Caco-2 (cell line): Measurements from ENCODE around the gene AFAP1L2. TPM values are rescaled to one million over a fixed set of nuclear protein-coding genes. Genes with fewer than 3 reads are reported as not detected.

Source experiments
- BruUV-seq: library from RNA; stranded (reverse); fragments of 400-500 nt; replicated peaks from 2 replicates; lab custom pipeline; 2021; lab: Mats Ljungman, UMichigan
- CTCF ChIA-PET: fragments of 300-600 bp; sonication (Branson Sonifier 250); formaldehyde crosslinking; loops from one replicate; lab custom pipeline; 2022; ENCODE audit warnings: antibody characterized with exemption; lab: Charles Lee
- POLR2A ChIA-PET: fragments of 300-600 bp; sonication (Branson Sonifier 250); formaldehyde crosslinking; loops from one replicate; lab custom pipeline; 2022; ENCODE audit warnings: antibody characterized with exemption; lab: Charles Lee
- DNase-seq, 2 experiments: peaks; one replicate each; pipeline versions ENCODE4 v3.0.0 to v3.0.0-alpha.2; 2020 to 2022
- H3K27me3 ChIP-seq: replicated peaks from 2 replicates; pipeline ENCODE4 v1.6.0; 2011; ENCODE audit warnings: low read length; ENCODE audit not compliant: control insufficient read depth, insufficient read depth
- H3K36me3 ChIP-seq: 2 replicates; pipeline ENCODE4 v1.5.1; 2011; ENCODE audit warnings: low read length; ENCODE audit not compliant: control insufficient read depth, insufficient read depth
- H3K4me1 ChIP-seq: fragments of 250-450 bp; sonication (Bioruptor Pico); 2 replicates; pipeline ENCODE4 v1.5.1; 2020; ENCODE audit warnings: mild to moderate bottlenecking
- H3K4me3 ChIP-seq: 2 replicates; pipeline ENCODE4 v1.5.1; 2011; ENCODE audit warnings: low read depth, mild to moderate bottlenecking, control low read depth, low read length
- H3K9me3 ChIP-seq: fragments of 250-450 bp; sonication (Bioruptor Pico); 2 replicates; pipeline ENCODE4 v1.5.1; 2020; ENCODE audit warnings: mild to moderate bottlenecking, moderate library complexity
- H3K27ac Mint-ChIP-seq: one replicate; pipeline ENCODE4 v1.8.0; 2022; ENCODE audit warnings: mixed read lengths; ENCODE audit not compliant: unreplicated experiment
- H3K27me3 Mint-ChIP-seq: one replicate; pipeline ENCODE4 v1.8.0; 2022; ENCODE audit warnings: mixed read lengths; ENCODE audit not compliant: insufficient read depth, unreplicated experiment
- H3K36me3 Mint-ChIP-seq: one replicate; pipeline ENCODE4 v1.8.0; 2022; ENCODE audit warnings: mild to moderate bottlenecking, mixed read lengths; ENCODE audit not compliant: insufficient read depth, unreplicated experiment
- H3K4me1 Mint-ChIP-seq: one replicate; pipeline ENCODE4 v1.8.0; 2022; ENCODE audit warnings: low read depth, mixed read lengths; ENCODE audit not compliant: unreplicated experiment
- H3K4me3 Mint-ChIP-seq: one replicate; pipeline ENCODE4 v1.8.0; 2022; ENCODE audit warnings: mild to moderate bottlenecking, moderate library complexity, mixed read lengths; ENCODE audit not compliant: unreplicated experiment
- H3K9me3 Mint-ChIP-seq: one replicate; pipeline ENCODE4 v1.8.0; 2022; ENCODE audit warnings: mixed read lengths; ENCODE audit not compliant: unreplicated experiment
- intact Hi-C: fragments of 100-400 bp; cut with micrococcal nuclease; formaldehyde crosslinking; loops from one replicate; pipeline ENCODE4 v1.10.0; 2022; ENCODE audit not compliant: unreplicated experiment
- total RNA-seq: library from RNA; stranded (reverse); gene quantifications from 2 replicates; pipeline ENCODE4 v1.2.3, GENCODE V29; 2022
- TF ChIP-seq, protein P1 (sequence below), 2 experiments: fragments of 200-600 bp in 1 of 2; IDR thresholded peaks; 1 replicate in 1 of 2; 2 replicates in 1 of 2; pipeline versions ENCODE4 v1.5.1 to v1.8.0; 2011 to 2022; ENCODE audit warnings: antibody characterized with exemption in 1 of 2, control low read depth in 1 of 2, inconsistent platforms in 1 of 2, low read depth in 1 of 2, low read length in 1 of 2, mild to moderate bottlenecking in 1 of 2, moderate library complexity in 1 of 2; ENCODE audit not compliant: insufficient read depth in 1 of 2, severe bottlenecking in 1 of 2, unreplicated experiment in 1 of 2

AFAP1L2 gene
- total RNA-seq, 1 experiment from 2014 or later, result 2.3 TPM

DNA sequence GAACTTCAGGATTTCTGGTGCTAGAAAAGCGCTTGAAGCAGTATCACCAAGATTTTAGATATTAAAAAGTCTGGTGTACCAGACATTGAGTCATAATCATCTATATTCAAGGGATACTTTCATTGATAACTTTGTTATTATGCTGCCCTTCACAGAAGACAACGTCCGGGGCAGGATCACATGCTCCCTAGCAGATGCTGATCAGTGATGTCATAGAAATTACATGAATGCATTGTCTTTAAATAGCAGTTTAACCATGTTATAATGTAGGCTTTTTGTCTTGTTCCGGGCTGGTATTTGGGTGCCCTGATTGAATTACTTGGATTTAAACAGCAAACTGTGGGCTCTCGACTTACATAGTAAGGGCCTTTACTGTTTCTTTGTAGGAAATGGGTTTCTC lies 111.2 kb downstream of the AFAP1L2 start:
- ChIA-PET CTCF (no interaction called here), POLR2A (no interaction called here)
- no TSS peak for BruUV-seq
- no peak for DNase-seq
- no peaks in the 10 kb centered on the region for H3K4me1 Mint-ChIP-seq
- no peaks in the 10 kb centered on the region for H3K4me1 ChIP-seq
- peaks cover 10% of the 10 kb centered on the region for H3K9me3 ChIP-seq
- H3K4me3 ChIP-seq, result no peak overlapping the region
- TF ChIP-seq, protein P1, sequence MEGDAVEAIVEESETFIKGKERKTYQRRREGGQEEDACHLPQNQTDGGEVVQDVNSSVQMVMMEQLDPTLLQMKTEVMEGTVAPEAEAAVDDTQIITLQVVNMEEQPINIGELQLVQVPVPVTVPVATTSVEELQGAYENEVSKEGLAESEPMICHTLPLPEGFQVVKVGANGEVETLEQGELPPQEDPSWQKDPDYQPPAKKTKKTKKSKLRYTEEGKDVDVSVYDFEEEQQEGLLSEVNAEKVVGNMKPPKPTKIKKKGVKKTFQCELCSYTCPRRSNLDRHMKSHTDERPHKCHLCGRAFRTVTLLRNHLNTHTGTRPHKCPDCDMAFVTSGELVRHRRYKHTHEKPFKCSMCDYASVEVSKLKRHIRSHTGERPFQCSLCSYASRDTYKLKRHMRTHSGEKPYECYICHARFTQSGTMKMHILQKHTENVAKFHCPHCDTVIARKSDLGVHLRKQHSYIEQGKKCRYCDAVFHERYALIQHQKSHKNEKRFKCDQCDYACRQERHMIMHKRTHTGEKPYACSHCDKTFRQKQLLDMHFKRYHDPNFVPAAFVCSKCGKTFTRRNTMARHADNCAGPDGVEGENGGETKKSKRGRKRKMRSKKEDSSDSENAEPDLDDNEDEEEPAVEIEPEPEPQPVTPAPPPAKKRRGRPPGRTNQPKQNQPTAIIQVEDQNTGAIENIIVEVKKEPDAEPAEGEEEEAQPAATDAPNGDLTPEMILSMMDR (IDR thresholded peaks at IDR 0.05; ENCODE audit: insufficient read depth in 1 of 2, low read depth in 1 of 2, low read length in 1 of 2, severe bottlenecking in 1 of 2, unreplicated experiment in 1 of 2), result no peak
- peaks cover 21% of the 10 kb centered on the region for H3K9me3 Mint-ChIP-seq
- H3K27ac Mint-ChIP-seq, result no peak overlapping the region
- H3K36me3 Mint-ChIP-seq, result no peaks in the 10 kb centered on the region
- H3K27me3 ChIP-seq, result no peaks in the 10 kb centered on the region
- no peaks in the 10 kb centered on the region for H3K36me3 ChIP-seq
- no peaks in the 10 kb centered on the region for H3K27me3 Mint-ChIP-seq
- no peak overlapping the region for H3K4me3 Mint-ChIP-seq
- intact Hi-C loops, result no loop called here

DNA sequence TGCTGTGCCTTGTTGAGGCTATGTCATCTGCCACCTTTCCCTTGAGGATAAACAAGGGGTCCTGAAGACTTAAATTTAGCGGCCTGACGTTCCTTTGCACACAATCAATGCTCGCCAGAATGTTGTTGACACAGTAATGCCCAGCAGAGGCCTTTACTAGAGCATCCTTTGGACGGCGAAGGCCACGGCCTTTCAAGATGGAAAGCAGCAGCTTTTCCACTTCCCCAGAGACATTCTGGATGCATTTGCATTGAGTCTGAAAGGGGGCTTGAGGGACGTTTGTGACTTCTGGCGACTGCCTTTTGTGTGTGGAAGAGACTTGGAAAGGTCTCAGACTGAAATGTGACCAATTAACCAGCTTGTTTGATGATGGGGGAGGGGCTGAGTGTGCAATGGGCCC lies 112.8 kb downstream of the AFAP1L2 start:
- no TSS peak for BruUV-seq
- Mint-ChIP-seq H3K4me1 (no peaks in the 10 kb centered on the region), H3K27ac (no peak overlapping the region), H3K4me3 (no peak overlapping the region), H3K9me3 (peaks cover 20% of the 10 kb centered on the region), H3K27me3 (no peaks in the 10 kb centered on the region), H3K36me3 (no peaks in the 10 kb centered on the region)
- TF ChIP-seq, protein P1 (IDR thresholded peaks at IDR 0.05; ENCODE audit: insufficient read depth in 1 of 2, low read depth in 1 of 2, low read length in 1 of 2, severe bottlenecking in 1 of 2, unreplicated experiment in 1 of 2), result no peak
- no peaks in the 10 kb centered on the region for H3K36me3 ChIP-seq
- no peak overlapping the region for H3K4me3 ChIP-seq
- peaks cover 10% of the 10 kb centered on the region for H3K9me3 ChIP-seq
- ChIA-PET CTCF (interaction anchor here (1.9 kb wide), 1 partner anchor 13 kb away, joined by 5 read pairs; no protein-coding TSS in a partner anchor), POLR2A (no interaction called here)
- no peaks in the 10 kb centered on the region for H3K27me3 ChIP-seq
- intact Hi-C loops, result no loop called here
- H3K4me1 ChIP-seq, result no peaks in the 10 kb centered on the region
- no peak for DNase-seq

DNA sequence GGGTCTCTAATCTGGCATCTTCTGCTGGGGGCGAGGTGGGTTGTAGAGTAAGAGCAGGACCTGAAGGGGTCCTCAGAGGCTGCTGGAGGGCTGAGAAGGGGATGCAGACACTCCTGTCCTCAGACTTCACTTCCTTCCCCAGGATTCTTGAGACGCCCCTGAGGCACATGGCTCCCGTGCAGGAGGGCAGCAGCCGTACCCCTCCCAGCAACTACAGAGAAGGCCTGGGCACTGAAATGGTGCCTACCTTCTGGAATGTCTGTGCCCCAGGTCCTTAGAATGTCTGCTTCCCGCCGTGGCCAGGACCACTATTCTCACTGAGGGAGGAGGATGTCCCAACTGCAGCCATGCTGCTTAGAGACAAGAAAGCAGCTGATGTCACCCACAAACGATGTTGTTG lies 113.2 kb downstream of the AFAP1L2 start:
- H3K27me3 ChIP-seq, result no peaks in the 10 kb centered on the region
- BruUV-seq, result no TSS peak
- no peaks in the 10 kb centered on the region for H3K36me3 ChIP-seq
- H3K4me1 ChIP-seq, result no peaks in the 10 kb centered on the region
- H3K4me1 Mint-ChIP-seq, result no peaks in the 10 kb centered on the region
- TF ChIP-seq, protein P1 (IDR thresholded peaks at IDR 0.05; ENCODE audit: insufficient read depth in 1 of 2, low read depth in 1 of 2, low read length in 1 of 2, severe bottlenecking in 1 of 2, unreplicated experiment in 1 of 2), result no peak
- H3K9me3 ChIP-seq, result peaks cover 10% of the 10 kb centered on the region
- H3K27me3 Mint-ChIP-seq, result no peaks in the 10 kb centered on the region
- CTCF ChIA-PET, result interaction anchor here (1.9 kb wide), 1 partner anchor 13 kb away, joined by 5 read pairs; no protein-coding TSS in a partner anchor
- H3K4me3 Mint-ChIP-seq, result no peak overlapping the region
- no peak overlapping the region for H3K27ac Mint-ChIP-seq
- intact Hi-C loops, result no loop called here
- no peaks in the 10 kb centered on the region for H3K36me3 Mint-ChIP-seq
- DNase-seq, result no peak
- no peak overlapping the region for H3K4me3 ChIP-seq
- POLR2A ChIA-PET, result no interaction called here
- H3K9me3 Mint-ChIP-seq, result peaks cover 16% of the 10 kb centered on the region
